Measurements from ENCODE around the gene WDR18. TPM values are rescaled to one million over a fixed set of nuclear protein-coding genes. Genes with fewer than 3 reads are reported as not detected.
"Not testable (repeated sequence)": the region's sequence is repeated elsewhere in the genome, so short reads cannot be mapped to it uniquely, and the experiment has no call there.

Gene WDR18
- total RNA-seq, 2 donors from 2014 or later = 18.2 to 42.8 TPM

- no peak overlapping the region for H3K27ac Mint-ChIP-seq
- no peaks in the 10 kb centered on the region for H3K27me3 Mint-ChIP-seq
- H3K4me3 Mint-ChIP-seq = no peak overlapping the region
Observed at GRCh38 chr19:954672-955494, 29.3 kb upstream of the WDR18 start.

GRCh38 chr19:955803-956765 is 28.1 kb upstream of the WDR18 start:
- Mint-ChIP-seq H3K27me3 (no peaks in the 10 kb centered on the region), H3K27ac (no peak overlapping the region), H3K4me3 (no peak overlapping the region), H3K36me3 (ENCODE audit: low read depth) (no peaks in the 10 kb centered on the region), H3K4me1 (no peaks in the 10 kb centered on the region)
- DNase-seq = no peak
- ATAC-seq = no peak
- no peaks in the 10 kb centered on the region for H3K9me3 ChIP-seq (ENCODE audit: control insufficient read depth, low read length, poor library complexity, severe bottlenecking)

More at GRCh38 chr19:954672-955494, 29.3 kb upstream of the WDR18 start:
- Mint-ChIP-seq H3K4me1 (no peaks in the 10 kb centered on the region), H3K36me3 (ENCODE audit: low read depth) (no peaks in the 10 kb centered on the region)
- no peak for DNase-seq
- no peak for ATAC-seq
- H3K9me3 ChIP-seq (ENCODE audit: control insufficient read depth, low read length, poor library complexity, severe bottlenecking) = no peaks in the 10 kb centered on the region

GRCh38 chr19:956766-957440 is 27.2 kb upstream of the WDR18 start:
- Mint-ChIP-seq H3K27ac (no peak overlapping the region), H3K4me1 (no peaks in the 10 kb centered on the region), H3K36me3 (ENCODE audit: low read depth) (no peaks in the 10 kb centered on the region), H3K27me3 (no peaks in the 10 kb centered on the region), H3K4me3 (no peak overlapping the region)
- no peak for ATAC-seq
- no peaks in the 10 kb centered on the region for H3K9me3 ChIP-seq (ENCODE audit: control insufficient read depth, low read length, poor library complexity, severe bottlenecking)
- no peak for DNase-seq

GRCh38 chr19:957578-957977 is 26.6 kb upstream of the WDR18 start:
- H3K4me3 Mint-ChIP-seq; H3K9me3 ChIP-seq (ENCODE audit: control insufficient read depth, low read length, poor library complexity, severe bottlenecking); DNase-seq; ATAC-seq; H3K27me3 Mint-ChIP-seq; H3K36me3 Mint-ChIP-seq (ENCODE audit: low read depth); H3K4me1 Mint-ChIP-seq: not testable (repeated sequence)
- H3K27ac Mint-ChIP-seq = peak overlapping the region; percentile 32

- no peak for DNase-seq
- Mint-ChIP-seq H3K36me3 (ENCODE audit: low read depth) (no peaks in the 10 kb centered on the region), H3K4me1 (no peaks in the 10 kb centered on the region)
Observed at GRCh38 chr19:958967-959855, 24.9 kb upstream of the WDR18 start.

GRCh38 chr19:960020-960419 is 24.1 kb upstream of the WDR18 start:
- DNase-seq (no peak), ATAC-seq (no peak)
- no peaks in the 10 kb centered on the region for H3K9me3 ChIP-seq (ENCODE audit: control insufficient read depth, low read length, poor library complexity, severe bottlenecking)
- H3K36me3 Mint-ChIP-seq (ENCODE audit: low read depth) = peaks cover under 1% of the 10 kb centered on the region
- no peaks in the 10 kb centered on the region for H3K27me3 Mint-ChIP-seq
- peaks cover under 1% of the 10 kb centered on the region for H3K4me1 Mint-ChIP-seq
- no peak overlapping the region for H3K27ac Mint-ChIP-seq
- no peak overlapping the region for H3K4me3 Mint-ChIP-seq

More at GRCh38 chr19:958967-959855, 24.9 kb upstream of the WDR18 start:
- no peak for ATAC-seq
- H3K27me3 Mint-ChIP-seq = no peaks in the 10 kb centered on the region
- H3K27ac Mint-ChIP-seq = no peak overlapping the region
- H3K4me3 Mint-ChIP-seq = no peak overlapping the region
- H3K9me3 ChIP-seq (ENCODE audit: control insufficient read depth, low read length, poor library complexity, severe bottlenecking) = no peaks in the 10 kb centered on the region

- ATAC-seq (no peak), DNase-seq (no peak)
- Mint-ChIP-seq H3K27ac (no peak overlapping the region), H3K4me1 (peaks cover 2% of the 10 kb centered on the region), H3K4me3 (no peak overlapping the region), H3K36me3 (ENCODE audit: low read depth) (peaks cover 2% of the 10 kb centered on the region), H3K27me3 (no peaks in the 10 kb centered on the region)
- H3K9me3 ChIP-seq (ENCODE audit: control insufficient read depth, low read length, poor library complexity, severe bottlenecking) = no peaks in the 10 kb centered on the region
Observed at GRCh38 chr19:960601-960938, 23.6 kb upstream of the WDR18 start.

GRCh38 chr19:961866-962620 is 22.1 kb upstream of the WDR18 start:
- DNase-seq = no peak
- Mint-ChIP-seq H3K27ac (peak overlapping the region; percentile 77), H3K4me1 (peaks cover 2% of the 10 kb centered on the region), H3K36me3 (ENCODE audit: low read depth) (peaks cover 2% of the 10 kb centered on the region), H3K4me3 (no peak overlapping the region), H3K27me3 (no peaks in the 10 kb centered on the region)
- no peak for ATAC-seq
- H3K9me3 ChIP-seq (ENCODE audit: control insufficient read depth, low read length, poor library complexity, severe bottlenecking) = no peaks in the 10 kb centered on the region

- no peaks in the 10 kb centered on the region for H3K9me3 ChIP-seq (ENCODE audit: control insufficient read depth, low read length, poor library complexity, severe bottlenecking)
- no peak for ATAC-seq
- peaks cover 2% of the 10 kb centered on the region for H3K36me3 Mint-ChIP-seq (ENCODE audit: low read depth)
- H3K4me3 Mint-ChIP-seq = no peak overlapping the region
- H3K4me1 Mint-ChIP-seq = peaks cover 2% of the 10 kb centered on the region
- peak overlapping the region; percentile 77 for H3K27ac Mint-ChIP-seq
- DNase-seq = no peak
- no peaks in the 10 kb centered on the region for H3K27me3 Mint-ChIP-seq
Observed at GRCh38 chr19:962683-963400, 21.3 kb upstream of the WDR18 start.

- Mint-ChIP-seq H3K27ac (peak overlapping the region; percentile 32), H3K4me1 (peaks cover 2% of the 10 kb centered on the region), H3K4me3 (no peak overlapping the region), H3K36me3 (ENCODE audit: low read depth) (peaks cover 2% of the 10 kb centered on the region), H3K27me3 (no peaks in the 10 kb centered on the region)
- DNase-seq = no peak
- ATAC-seq = no peak
- no peaks in the 10 kb centered on the region for H3K9me3 ChIP-seq (ENCODE audit: control insufficient read depth, low read length, poor library complexity, severe bottlenecking)
Observed at GRCh38 chr19:963486-963951, 20.6 kb upstream of the WDR18 start.

- Mint-ChIP-seq H3K4me1 (peaks cover 2% of the 10 kb centered on the region), H3K36me3 (ENCODE audit: low read depth) (peaks cover 2% of the 10 kb centered on the region), H3K27me3 (no peaks in the 10 kb centered on the region), H3K4me3 (no peak overlapping the region), H3K27ac (no peak overlapping the region)
- H3K9me3 ChIP-seq (ENCODE audit: control insufficient read depth, low read length, poor library complexity, severe bottlenecking) = no peaks in the 10 kb centered on the region
- DNase-seq (no peak), ATAC-seq (no peak)
Observed at GRCh38 chr19:964116-964520, 20.0 kb upstream of the WDR18 start.
